GM18858 (cell line): ENCODE data around the gene RBMS3.
"Not testable (repeated sequence)": the region's sequence is repeated elsewhere in the genome, so short reads cannot be mapped to it uniquely, and the experiment has no call there.

Experiments used
- ATAC-seq: cut with Tn5 transposase; IDR thresholded peaks from one replicate; pipeline ENCODE4 v1.9.1; 2021; ENCODE audit not compliant: unreplicated experiment

RBMS3 gene

GRCh38 chr3:29473481-29474170 is 192.8 kb downstream of the RBMS3 start:
- ATAC-seq, result not testable (repeated sequence)

GRCh38 chr3:29475305-29475840 is 194.5 kb downstream of the RBMS3 start:
- no peak for ATAC-seq

- ATAC-seq, result no peak
These were observed 195.0 kb downstream of the RBMS3 start for GRCh38 chr3:29475854-29476253.

GRCh38 chr3:29478611-29479010 is 197.7 kb downstream of the RBMS3 start:
- ATAC-seq, result no peak

- no peak for ATAC-seq
These were observed 200.4 kb downstream of the RBMS3 start for GRCh38 chr3:29481249-29481648.

- ATAC-seq, result no peak
These were observed 201.3 kb downstream of the RBMS3 start for GRCh38 chr3:29481969-29482767.

GRCh38 chr3:29484633-29485032 is 203.8 kb downstream of the RBMS3 start:
- no peak for ATAC-seq

- ATAC-seq, result no peak
These were observed 205.2 kb downstream of the RBMS3 start for GRCh38 chr3:29486096-29486495.

GRCh38 chr3:29486917-29487316 is 206.0 kb downstream of the RBMS3 start:
- ATAC-seq, result no peak

GRCh38 chr3:29488922-29489321 is 208.1 kb downstream of the RBMS3 start:
- ATAC-seq, result no peak

- ATAC-seq, result no peak
These were observed 212.2 kb downstream of the RBMS3 start for GRCh38 chr3:29493109-29493508.

GRCh38 chr3:29494305-29495036 is 213.6 kb downstream of the RBMS3 start:
- no peak for ATAC-seq

- ATAC-seq, result no peak
These were observed 216.4 kb downstream of the RBMS3 start for GRCh38 chr3:29497282-29497681.

- no peak for ATAC-seq
These were observed 221.9 kb downstream of the RBMS3 start for GRCh38 chr3:29502771-29503170.

GRCh38 chr3:29503314-29503713 is 222.4 kb downstream of the RBMS3 start:
- ATAC-seq, result no peak

- ATAC-seq, result no peak
These were observed 223.1 kb downstream of the RBMS3 start for GRCh38 chr3:29503958-29504357.

GRCh38 chr3:29506502-29506901 is 225.6 kb downstream of the RBMS3 start:
- ATAC-seq, result no peak

GRCh38 chr3:29511701-29512100 is 230.8 kb downstream of the RBMS3 start:
- no peak for ATAC-seq

- no peak for ATAC-seq
These were observed 231.8 kb downstream of the RBMS3 start for GRCh38 chr3:29512641-29513040.

- no peak for ATAC-seq
These were observed 232.4 kb downstream of the RBMS3 start for GRCh38 chr3:29513236-29513635.

- no peak for ATAC-seq
These were observed 233.3 kb downstream of the RBMS3 start for GRCh38 chr3:29514170-29514569.
